Epidermal melanocyte (primary cell): ENCODE results near the gene LUM.

Experiments used
- DNase-seq: peaks from one replicate; pipeline ENCODE4 v3.0.0; 2011; ENCODE audit warnings: low spot score; ENCODE audit not compliant: insufficient read length

LUM gene

DNA sequence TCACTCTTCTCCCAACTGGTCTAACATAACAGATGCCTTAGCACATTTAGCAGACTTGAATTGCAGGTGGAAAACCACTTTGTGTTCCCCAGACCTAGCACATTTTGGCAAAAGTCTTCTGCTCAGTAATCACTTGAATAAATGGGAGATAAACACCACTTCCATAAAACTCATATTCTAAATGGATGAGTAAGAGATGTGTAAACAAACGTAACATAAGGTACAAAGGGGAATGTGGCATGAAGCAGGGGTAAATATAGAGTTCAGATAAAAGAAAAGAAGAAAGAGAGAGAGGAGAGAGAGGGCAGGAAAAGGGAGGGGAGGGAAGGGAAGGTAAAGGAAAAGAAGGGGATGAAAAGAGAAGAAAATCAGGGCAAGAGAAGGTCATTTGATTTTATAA is 36.4 kb downstream of the LUM start:
- DNase-seq: no peak

DNA sequence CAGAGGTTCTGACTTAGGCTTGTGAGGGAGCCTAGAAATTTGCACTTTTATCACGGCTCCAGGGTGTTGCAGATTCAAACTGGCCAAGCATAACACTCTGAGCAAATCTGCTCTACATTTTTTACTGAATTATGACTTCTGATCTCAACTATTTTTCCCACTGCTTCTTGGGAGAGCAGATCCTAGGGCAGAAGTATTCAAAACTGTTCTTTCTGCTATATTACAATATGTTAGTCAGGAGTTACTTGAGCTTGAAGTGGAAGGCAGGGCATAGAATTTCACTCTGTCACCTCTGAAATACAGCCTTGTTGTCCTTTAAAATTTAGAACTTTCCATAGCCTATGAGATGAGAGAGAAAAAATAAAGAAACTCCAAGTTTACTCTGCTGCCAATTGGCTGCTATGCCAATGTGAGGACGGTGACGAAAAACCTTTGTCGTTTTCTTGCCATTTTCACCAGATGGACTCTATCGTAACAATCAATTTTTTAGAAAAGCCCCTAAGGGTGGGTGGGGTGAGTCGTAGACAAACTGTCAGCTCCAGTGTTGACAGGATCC is 37.1 kb downstream of the LUM start:
- DNase-seq: no peak

DNA sequence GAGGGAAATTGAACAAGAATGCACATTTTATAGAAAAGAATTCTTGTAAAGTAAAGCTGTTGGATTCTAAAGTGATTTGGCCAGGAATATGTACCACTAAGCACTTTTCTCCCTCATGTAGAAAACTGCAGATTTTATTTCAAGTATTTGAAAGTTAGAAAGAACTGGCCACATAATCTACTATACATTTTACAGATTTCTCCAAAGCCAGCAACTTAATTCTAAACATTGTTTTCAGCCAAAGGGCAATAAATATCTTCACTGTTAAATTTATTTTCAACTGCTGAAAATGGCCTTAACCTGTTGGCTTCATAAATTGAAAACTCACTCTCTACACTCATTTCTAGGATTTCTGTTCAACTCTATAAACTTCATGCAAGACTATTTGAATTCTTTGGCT is 37.9 kb downstream of the LUM start:
- no peak for DNase-seq

DNA sequence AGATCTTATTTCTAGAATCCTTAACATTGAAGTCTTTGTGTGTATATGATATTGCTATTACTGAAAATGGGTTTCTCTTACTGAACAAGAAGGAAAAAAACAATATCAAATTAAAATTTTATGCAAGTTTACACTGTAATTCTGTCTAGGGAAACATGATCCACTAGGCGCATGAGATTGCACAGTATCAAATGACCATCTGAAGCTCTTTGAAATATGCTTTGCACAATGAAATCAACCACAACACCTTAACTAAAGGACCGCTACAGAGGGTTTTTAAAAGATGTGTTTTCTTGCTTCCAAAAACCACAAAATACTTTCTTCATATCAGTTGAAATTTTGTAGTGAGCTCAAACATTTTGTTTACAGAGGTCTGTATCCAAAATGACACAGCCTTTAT is 38.4 kb downstream of the LUM start:
- DNase-seq: no peak

DNA sequence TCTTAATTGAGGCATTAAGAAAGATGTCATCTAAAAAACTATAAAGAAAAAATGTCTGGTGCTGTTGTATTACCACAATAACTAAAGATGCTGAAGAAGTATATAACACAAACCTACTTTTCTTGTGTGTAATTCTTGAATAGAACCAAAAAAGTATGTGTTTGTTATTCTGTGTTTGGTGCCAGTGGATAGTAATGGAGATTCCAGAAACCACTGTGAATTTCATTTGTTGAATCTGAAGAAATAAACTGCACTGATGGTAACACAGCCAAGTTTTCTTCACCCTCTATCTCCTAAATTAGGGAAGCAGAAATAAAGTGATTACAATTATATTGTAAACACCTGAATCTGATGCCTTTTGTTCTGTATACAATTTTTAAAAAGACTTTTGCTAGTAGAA is 40.4 kb downstream of the LUM start:
- DNase-seq: no peak

DNA sequence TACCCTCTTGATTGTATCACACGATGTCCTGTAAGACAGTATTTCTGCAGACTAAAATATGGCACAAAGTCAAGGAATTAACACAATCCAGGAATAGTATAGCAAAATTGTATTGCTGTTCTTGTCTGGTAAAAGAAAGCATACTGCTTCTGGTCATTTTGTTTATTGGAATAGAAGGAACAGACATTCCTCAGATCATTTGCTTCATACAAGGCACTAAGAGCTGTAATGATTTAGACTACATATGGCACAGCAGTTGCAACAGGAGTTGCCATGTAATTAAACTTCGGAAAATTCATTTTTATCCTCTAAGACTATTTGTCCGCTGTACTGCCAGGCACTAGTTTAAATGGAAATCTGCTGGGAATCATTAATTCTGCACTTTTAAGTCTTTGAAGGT is 45.9 kb downstream of the LUM start:
- no peak for DNase-seq

DNA sequence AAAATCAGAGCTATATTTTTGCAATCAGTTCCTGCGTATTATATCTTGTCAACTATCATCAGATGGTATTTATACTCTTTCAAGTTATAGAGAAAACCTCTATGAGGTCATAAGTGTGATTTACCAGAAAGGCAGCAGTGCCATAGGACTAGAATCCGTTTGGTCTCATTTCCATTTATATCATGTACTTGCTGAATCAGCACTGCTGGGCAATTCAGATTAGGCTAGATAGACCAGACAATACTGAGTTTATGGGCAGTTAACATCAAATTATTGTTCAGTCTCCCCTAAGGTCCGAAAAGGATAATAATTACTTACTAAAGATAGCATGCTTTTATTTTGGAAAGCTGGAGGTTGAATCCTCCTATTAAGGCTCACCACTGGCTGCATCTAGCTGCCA is 46.7 kb downstream of the LUM start:
- no peak for DNase-seq

DNA sequence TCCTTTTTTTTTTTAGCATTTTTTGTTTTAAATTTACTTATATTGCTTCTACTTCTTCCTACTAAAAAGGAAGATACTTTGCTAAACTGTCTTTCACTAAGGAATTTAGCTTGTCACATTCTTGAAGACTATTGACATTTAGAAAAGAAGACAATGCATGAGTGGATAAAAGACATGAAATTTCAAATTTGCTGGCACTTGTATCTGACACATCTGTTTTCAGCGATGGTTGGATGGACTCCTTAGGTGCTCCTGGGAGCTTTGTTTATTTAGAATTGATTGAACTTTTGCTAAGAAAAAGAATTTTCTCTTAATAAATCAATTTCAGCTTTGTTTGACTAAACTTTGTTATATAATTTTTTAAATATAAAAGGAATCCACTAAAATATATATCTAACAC is 50.2 kb downstream of the LUM start:
- no peak for DNase-seq

DNA sequence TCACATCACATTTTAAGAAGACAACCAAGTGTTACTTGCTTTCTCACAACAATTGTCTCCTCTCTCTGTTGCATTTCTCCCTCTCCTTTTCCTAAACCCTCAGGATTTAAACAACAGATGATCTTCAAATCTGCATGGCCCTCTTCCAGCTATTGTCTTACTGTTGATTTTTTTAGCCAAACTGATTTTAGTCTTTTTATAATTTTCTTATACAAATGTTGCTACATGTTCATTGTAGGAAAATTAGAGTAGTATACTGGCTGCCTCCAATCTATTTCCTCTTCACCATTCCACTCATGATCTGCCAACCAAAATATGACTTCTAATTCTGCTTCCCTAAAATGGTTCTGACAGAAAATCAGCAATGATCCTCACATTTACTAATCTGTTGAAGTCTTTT is 52.1 kb downstream of the LUM start:
- no peak for DNase-seq

DNA sequence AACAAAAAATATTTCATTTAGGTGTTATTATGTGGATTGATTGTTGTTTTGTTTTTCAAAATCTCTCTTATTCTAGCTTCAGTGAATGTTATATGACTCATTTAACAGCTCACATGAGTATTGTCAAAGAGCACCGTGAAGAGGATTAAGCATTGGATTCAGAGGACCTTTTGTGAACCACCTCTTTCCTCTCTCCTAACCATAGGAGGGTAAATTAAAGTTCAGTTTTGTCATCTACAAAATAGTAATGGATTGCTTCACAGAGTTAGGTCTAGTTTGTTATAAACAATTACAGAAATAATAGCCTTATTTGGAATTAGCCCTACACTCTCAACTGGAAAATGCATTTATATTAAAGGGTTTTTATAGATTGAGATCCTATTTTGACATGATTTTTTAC is 52.5 kb downstream of the LUM start:
- DNase-seq: no peak

DNA sequence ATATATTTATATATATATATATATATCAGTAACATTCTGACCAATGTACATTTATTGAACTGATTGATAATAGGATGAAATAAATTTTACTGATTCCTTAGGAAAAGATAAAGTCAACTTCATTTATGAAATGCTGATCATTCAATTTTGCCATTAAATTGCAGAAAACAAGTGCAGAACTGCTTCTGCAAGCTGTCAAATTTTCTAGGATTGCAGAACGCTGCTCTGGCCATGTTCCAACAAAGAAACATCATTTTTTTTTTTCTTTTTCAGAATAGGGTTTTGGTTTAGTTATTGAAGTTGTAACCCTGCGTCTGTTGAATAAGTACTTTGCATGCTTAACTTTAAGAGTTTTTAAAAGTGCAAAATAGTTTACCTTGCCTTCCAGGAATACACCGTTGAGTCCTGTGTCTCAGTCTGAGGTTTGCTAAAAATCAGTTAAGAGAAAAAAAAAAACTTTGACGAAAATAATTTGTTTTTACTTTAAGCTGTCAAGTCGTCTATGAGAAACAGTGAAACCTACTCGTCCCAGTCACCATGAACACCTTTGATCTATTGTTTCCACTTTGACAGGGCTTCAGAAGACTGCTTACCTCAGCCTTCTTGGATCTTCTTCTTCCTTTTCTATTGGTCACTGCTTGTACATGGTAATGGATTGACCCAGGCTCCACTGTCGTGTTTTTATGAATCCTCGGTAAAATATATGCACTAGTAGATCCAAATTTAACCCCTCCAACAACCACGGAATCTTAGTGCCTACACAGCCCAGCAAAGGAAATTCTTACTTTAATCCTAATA is 53.7 kb downstream of the LUM start, which contains the start of gene KERA:
KERA (minus strand) TSS at position 657 of the 798 bp plus-strand sequence. CDS start 1,743 bp downstream, outside the sequence.
- DNase-seq: no peak

DNA sequence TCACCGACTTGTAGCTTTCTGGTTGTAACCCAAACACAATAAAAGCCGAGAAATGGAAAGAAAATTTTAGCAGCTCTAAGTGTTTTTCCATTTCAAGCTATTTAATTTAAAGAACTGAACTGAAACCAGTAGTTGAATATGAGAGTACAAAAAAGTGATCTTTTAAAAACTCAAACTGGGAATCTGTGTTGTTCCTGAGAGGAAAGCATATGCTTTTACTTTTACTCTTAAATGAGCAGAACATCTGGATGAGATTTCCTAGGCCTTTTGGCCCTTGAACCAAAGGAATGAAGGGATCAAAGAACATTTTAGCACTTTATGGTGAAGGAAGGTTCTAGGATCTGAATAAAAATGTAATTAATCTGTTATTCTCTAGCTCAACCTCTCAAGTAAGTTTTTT is 54.8 kb downstream of the LUM start:
- DNase-seq: no peak

DNA sequence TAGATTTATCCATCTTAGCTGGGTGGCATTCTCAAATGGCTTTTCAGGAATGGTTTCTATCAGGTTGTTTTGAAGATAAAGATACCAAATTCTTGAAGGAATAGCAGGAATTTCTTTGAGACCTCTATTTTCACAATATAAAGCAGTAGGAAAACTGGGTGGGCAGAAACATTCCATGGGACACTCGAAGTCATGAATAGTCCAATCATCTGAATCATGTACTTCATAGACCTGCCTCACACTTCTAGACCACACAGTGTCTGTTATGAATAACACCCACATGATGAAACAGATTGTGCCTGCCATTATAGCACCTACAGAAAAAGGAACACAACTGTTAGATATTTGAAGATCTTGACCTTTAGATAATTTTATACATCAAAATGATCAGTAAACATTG is 55.3 kb downstream of the LUM start:
- no peak for DNase-seq

DNA sequence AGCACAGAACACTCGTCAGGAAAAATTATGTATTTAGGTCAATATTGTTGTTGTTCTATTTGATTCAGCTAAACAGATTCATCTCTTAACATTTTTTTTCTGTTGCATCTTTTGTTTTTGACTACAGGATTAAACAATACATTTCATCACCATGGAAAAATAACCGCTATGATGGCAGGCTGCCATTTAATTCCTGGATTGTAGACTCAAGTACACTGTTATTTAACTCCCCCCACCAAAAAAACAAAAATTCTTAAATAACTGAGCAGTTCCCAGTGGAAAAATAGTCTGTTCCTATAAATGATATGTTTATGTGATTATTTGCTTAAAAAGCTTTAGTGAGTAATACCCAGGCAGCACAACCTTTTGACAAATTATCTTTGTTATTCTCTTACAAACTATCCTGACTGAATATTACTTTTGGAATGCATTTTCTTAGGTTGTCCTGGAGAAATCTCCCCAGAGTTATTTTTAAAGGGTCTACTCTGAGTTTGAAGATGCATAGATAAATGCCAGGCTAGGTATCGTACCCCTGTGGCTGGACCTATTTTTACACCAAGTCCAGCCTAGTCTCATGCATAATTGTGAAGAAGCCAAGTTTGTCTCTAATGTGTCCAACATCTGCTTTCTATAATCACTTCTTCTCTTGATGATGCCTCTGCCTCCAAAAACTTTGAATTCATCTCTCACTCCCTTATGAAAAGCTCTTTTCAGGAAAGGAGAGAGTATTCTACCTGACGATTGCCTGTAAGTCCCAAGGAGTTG is 57.2 kb downstream of the LUM start:
- no peak for DNase-seq
